Left lung (tissue), 10 donors: Measurements from ENCODE around the gene PCNX2. TPM values are rescaled to one million over a fixed set of nuclear protein-coding genes. Genes with fewer than 3 reads are reported as not detected.

ENCODE experiments used
- ATAC-seq: fragments of 200-7000 bp; cut with Tn5 transposase; one replicate; pipeline ENCODE4 v1.9.1; 2020; ENCODE audit warnings: moderate library complexity
- DNase-seq, 4 donors: peaks; one replicate each; pipeline ENCODE4 v3.0.0-alpha.2; 2013 to 2020
- H3K27ac ChIP-seq, 2 donors: fragments of 200-600 bp; sonication (generic) in 1 of 2; one replicate each; pipeline versions ENCODE4 v1.5.0 to v1.8.0; 2020 to 2021
- H3K27me3 ChIP-seq, 2 donors: fragments of 200-600 bp; sonication (generic) in 1 of 2; one replicate each; pipeline versions ENCODE4 v1.5.0 to v1.8.0; 2020 to 2021
- H3K36me3 ChIP-seq, 2 donors: fragments of 200-600 bp; sonication (generic) in 1 of 2; one replicate each; pipeline versions ENCODE4 v1.5.0 to v1.8.0; 2020 to 2021
- H3K4me1 ChIP-seq, 2 donors: fragments of 200-600 bp; one replicate each; pipeline ENCODE4 v1.8.0; 2021
- H3K4me3 ChIP-seq, 2 donors: fragments of 200-600 bp; sonication (generic) in 1 of 2; one replicate each; pipeline versions ENCODE4 v1.5.0 to v1.8.0; 2020 to 2021; ENCODE audit warnings: mild to moderate bottlenecking in 1 of 2
- H3K9me3 ChIP-seq, 2 donors: fragments of 200-600 bp; sonication (generic) in 1 of 2; one replicate each; pipeline versions ENCODE4 v1.5.0 to v1.8.0; 2020 to 2021
- intact Hi-C, 2 donors: fragments of 100-400 bp; cut with DNase I; formaldehyde crosslinking; loops; one replicate each; pipeline versions ENCODE4 v1.11.2 to v1.14.2; 2022
- polyA plus RNA-seq, 6 donors: library from polyadenylated mRNA; unstranded; fragments of 120-200 nt; gene quantifications; one replicate each; pipeline ENCODE4 v1.2.1, GENCODE V29; 2013; ENCODE audit not compliant: insufficient read length in 6 of 6
- total RNA-seq, 2 donors: library from RNA; stranded (reverse); fragmentation: NEBNext Ultra II Directional; extraction: Animal tissue kit (Norgen Biotek cat#: 25700); gene quantifications; one replicate each; pipeline ENCODE4 v1.2.1, GENCODE V29; 2021
- TF ChIP-seq, protein P1 (sequence below), 2 donors: fragments of 200-600 bp; sonication (generic) in 1 of 2; IDR thresholded peaks; one replicate each; pipeline versions ENCODE4 v1.5.0 to v1.8.0; 2021; ENCODE audit warnings: antibody characterized with exemption in 2 of 2
- donor health status: DM: no; HTN: yes; CAD: no.
- donor health status: DM: no; HTN: no; CAD: no.

Gene PCNX2
- total and polyA plus RNA-seq, 8 donors: 9.2 to 14.7 (median 11.3) TPM

- TF ChIP-seq, protein P1, sequence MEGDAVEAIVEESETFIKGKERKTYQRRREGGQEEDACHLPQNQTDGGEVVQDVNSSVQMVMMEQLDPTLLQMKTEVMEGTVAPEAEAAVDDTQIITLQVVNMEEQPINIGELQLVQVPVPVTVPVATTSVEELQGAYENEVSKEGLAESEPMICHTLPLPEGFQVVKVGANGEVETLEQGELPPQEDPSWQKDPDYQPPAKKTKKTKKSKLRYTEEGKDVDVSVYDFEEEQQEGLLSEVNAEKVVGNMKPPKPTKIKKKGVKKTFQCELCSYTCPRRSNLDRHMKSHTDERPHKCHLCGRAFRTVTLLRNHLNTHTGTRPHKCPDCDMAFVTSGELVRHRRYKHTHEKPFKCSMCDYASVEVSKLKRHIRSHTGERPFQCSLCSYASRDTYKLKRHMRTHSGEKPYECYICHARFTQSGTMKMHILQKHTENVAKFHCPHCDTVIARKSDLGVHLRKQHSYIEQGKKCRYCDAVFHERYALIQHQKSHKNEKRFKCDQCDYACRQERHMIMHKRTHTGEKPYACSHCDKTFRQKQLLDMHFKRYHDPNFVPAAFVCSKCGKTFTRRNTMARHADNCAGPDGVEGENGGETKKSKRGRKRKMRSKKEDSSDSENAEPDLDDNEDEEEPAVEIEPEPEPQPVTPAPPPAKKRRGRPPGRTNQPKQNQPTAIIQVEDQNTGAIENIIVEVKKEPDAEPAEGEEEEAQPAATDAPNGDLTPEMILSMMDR (IDR thresholded peaks at IDR 0.05): no peak
- Histone ChIP-seq H3K9me3 (no peaks in the 10 kb centered on the region), H3K27me3 (no peaks in the 10 kb centered on the region), H3K27ac (no peak overlapping the region), H3K4me3 (no peak overlapping the region), H3K4me1 (no peaks in the 10 kb centered on the region), H3K36me3 (no peaks in the 10 kb centered on the region)
- intact Hi-C loops: no loop called here
- DNase-seq: no peak
- no peak for ATAC-seq
These were observed 264.0 kb downstream of the PCNX2 start for GRCh38 chr1:233031521-233031920.

- Histone ChIP-seq H3K36me3 (no peaks in the 10 kb centered on the region), H3K27me3 (no peaks in the 10 kb centered on the region), H3K27ac (no peak overlapping the region), H3K4me1 (no peaks in the 10 kb centered on the region), H3K9me3 (no peaks in the 10 kb centered on the region), H3K4me3 (no peak overlapping the region)
- DNase-seq (no peak), ATAC-seq (no peak)
- TF ChIP-seq, protein P1 (IDR thresholded peaks at IDR 0.05): no peak
- intact Hi-C loops: loop anchor here in 1 of 2 donors (10.0 kb wide), 1 partner anchor 392 kb away; the partner anchor contains the start of gene SIPA1L2
These were observed 268.5 kb downstream of the PCNX2 start for GRCh38 chr1:233027046-233027445.

GRCh38 chr1:233025567-233025966, 270.0 kb downstream of the PCNX2 start:
- no peak for ATAC-seq
- intact Hi-C loops: loop anchor here in 1 of 2 donors (10.0 kb wide), 1 partner anchor 391 kb away; the partner anchor contains the start of gene SIPA1L2
- Histone ChIP-seq H3K4me3 (no peak overlapping the region), H3K27me3 (no peaks in the 10 kb centered on the region), H3K4me1 (no peaks in the 10 kb centered on the region), H3K27ac (no peak overlapping the region), H3K9me3 (no peaks in the 10 kb centered on the region), H3K36me3 (no peaks in the 10 kb centered on the region)
- DNase-seq: no peak
- TF ChIP-seq, protein P1 (IDR thresholded peaks at IDR 0.05): no peak

GRCh38 chr1:233025157-233025556, 270.4 kb downstream of the PCNX2 start:
- intact Hi-C loops: loop anchor here in 1 of 2 donors (10.0 kb wide), 1 partner anchor 390 kb away; the partner anchor contains the start of gene SIPA1L2

DNA sequence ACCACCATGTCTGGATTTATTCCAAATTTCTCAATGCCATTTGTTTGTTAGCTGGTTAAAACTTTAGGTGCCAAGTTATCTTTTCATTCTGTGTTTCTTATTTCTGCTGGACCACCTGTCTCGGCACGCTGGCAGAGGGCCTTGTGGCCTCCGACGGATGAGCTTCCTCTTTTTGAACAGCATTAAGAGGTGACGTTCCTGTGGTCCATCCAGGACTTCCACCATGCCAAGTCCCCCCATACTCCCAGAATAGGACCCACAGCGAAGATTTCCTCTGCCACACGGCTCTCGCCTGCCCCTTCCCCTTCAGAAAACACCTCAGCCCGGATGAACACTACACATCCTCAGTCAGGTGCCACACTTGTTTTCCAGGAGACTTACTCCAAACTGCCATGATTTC, 271.3 kb downstream of the PCNX2 start:
- DNase-seq (no peak), ATAC-seq (no peak)
- no peaks in the 10 kb centered on the region for H3K27me3 ChIP-seq
- TF ChIP-seq, protein P1 (IDR thresholded peaks at IDR 0.05): no peak
- H3K27ac ChIP-seq: no peak overlapping the region
- H3K9me3 ChIP-seq: no peaks in the 10 kb centered on the region
- intact Hi-C loops: loop anchor here in 1 of 2 donors (10.0 kb wide), 1 partner anchor 389 kb away; the partner anchor contains the start of gene SIPA1L2
- H3K4me3 ChIP-seq: no peak overlapping the region
- H3K36me3 ChIP-seq: no peaks in the 10 kb centered on the region
- H3K4me1 ChIP-seq: no peaks in the 10 kb centered on the region

More at GRCh38 chr1:233025157-233025556, 270.4 kb downstream of the PCNX2 start:
- ATAC-seq (peak; percentile 75), DNase-seq (peak in 2 of 4 donors; percentile 38 to 49)
- TF ChIP-seq, protein P1 (IDR thresholded peaks at IDR 0.05): peak; percentile 10 to 32
- Histone ChIP-seq H3K4me3 (no peak overlapping the region), H3K27ac (no peak overlapping the region), H3K27me3 (no peaks in the 10 kb centered on the region), H3K36me3 (no peaks in the 10 kb centered on the region), H3K9me3 (no peaks in the 10 kb centered on the region), H3K4me1 (no peaks in the 10 kb centered on the region)
